NOMO-1 treated with dmso at 0.1 percent for 144 hours (cell line): ENCODE measurements around the gene EDC3.
"Not testable (repeated sequence)": the region's sequence is repeated elsewhere in the genome, so short reads cannot be mapped to it uniquely, and the experiment has no call there.

Source experiments
- DNase-seq: peaks from one replicate; lab custom pipeline; 2025; ENCODE audit not compliant: unreplicated experiment; lab: John Stamatoyannopoulos, UW

The EDC3 gene, protein sequence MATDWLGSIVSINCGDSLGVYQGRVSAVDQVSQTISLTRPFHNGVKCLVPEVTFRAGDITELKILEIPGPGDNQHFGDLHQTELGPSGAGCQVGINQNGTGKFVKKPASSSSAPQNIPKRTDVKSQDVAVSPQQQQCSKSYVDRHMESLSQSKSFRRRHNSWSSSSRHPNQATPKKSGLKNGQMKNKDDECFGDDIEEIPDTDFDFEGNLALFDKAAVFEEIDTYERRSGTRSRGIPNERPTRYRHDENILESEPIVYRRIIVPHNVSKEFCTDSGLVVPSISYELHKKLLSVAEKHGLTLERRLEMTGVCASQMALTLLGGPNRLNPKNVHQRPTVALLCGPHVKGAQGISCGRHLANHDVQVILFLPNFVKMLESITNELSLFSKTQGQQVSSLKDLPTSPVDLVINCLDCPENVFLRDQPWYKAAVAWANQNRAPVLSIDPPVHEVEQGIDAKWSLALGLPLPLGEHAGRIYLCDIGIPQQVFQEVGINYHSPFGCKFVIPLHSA

DNA sequence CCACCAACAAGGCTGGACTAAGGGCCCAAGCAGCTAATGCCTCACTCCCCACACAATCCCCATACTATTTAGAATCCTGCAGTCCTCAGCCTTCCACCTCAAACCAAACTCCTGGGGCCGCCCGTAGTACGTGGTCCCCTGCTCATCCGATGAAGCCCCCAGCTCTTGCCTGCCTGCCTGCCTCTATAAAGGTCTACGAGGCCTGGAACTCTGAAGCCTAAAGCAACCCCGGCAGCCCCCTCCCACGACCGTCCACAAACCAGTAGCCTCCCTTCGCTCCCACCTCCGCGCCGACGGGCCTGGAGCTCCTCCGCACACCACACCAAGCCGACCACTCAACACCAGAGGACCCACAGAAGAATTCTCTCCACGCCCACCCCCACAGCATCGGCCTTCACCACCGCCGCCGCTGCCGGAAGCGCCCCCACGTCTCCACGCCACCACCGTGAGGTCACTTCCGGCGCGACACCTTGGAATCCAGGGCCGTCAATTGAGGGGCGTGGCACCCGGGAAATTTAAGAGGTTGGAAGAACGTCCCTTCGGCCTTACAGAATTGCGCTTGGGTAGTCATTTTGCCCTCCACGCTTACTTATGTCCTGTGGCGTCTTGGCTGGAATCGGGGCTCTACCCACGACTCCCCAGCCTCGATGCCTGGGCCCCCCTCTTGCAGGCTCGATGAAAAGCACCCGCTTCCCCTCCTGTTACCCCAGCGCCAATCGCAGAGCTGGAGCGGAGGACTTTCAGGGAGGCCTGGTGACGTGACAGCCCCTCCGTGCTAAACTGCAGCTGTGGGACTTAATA is at the start of gene EDC3:
Gene EDC3, minus strand, starts transcription at position 428 of the 801 bp plus-strand sequence. CDS start 20,900 bp downstream, outside the sequence.
- DNase-seq, result peak; percentile 79

DNA sequence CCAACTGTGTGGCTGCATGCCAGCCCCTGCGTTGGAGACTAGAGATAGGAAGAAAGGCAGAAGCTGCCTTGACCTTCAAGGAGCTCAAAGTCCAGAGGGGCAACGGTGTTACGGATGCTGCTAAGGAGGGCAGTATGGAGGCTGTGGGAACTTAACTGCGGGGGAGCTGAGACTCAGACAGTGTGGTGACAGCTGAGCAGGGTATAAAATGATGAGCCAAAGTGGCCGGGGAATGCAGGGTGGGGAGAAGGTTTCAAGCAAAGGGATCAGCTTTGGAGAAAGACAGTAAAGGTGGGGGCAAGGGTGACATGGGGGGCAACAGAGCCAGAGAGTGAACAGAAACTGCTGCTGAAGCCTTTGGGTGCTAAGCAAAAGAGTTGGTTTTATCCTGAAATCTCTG is 46.6 kb upstream of the EDC3 start:
- no peak for DNase-seq

DNA sequence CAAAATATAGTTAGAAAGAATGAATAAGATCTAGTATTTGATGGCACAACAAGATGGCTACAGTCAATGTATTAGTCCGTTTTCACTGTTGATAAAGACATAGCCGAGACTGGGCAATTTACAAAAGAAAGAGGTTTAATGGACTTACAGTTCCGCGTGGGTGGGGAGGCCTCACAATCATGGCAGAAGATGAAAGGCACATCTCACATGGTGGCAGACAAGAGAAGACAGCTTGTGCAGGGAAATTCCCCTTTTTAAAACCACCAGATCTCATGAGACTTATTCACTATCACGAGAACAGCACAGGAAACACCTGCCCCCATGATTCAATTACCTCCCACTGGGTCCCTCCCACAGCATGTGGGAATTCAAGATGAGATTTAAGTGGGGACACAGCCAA is 42.4 kb upstream of the EDC3 start:
- DNase-seq, result not testable (repeated sequence)

DNA sequence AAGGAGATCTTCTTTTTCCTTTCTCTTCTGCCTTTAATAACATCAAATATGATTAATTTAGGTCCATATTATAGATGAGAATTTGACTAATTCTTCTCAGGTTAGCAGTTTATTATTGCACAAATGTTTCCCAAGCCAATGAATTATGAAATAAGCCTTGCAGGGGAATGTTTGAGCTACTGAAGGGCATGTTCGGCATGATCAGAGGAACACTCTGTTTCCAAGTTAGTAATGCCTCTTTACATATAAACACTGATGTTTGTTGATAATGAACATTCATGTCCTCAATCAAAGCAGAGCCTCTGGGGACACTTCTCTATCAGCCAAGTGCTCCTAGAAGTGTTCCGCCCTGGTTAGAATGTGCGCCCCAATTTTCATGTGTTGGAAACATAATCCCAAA is 39.5 kb upstream of the EDC3 start:
- DNase-seq, result no peak

DNA sequence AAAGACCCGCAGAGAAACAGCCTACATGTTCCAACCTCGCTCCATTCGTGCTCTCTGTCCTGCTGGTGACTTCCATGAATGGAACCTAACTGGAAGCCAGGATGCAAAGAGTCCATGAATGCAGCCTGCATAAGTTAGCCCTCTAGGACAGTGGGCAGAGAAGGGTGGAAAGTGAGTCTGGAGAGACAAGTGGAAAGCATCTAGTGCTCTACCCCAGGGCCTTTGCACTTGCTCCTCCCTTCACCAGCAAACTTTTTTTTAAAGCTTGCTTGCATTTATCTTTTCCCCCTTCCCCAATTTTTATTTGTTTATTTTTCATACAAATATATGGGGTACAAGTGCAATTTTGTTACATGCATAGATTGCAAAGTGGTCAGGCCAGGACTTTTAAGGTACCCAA is 37.4 kb upstream of the EDC3 start:
- DNase-seq, result no peak

DNA sequence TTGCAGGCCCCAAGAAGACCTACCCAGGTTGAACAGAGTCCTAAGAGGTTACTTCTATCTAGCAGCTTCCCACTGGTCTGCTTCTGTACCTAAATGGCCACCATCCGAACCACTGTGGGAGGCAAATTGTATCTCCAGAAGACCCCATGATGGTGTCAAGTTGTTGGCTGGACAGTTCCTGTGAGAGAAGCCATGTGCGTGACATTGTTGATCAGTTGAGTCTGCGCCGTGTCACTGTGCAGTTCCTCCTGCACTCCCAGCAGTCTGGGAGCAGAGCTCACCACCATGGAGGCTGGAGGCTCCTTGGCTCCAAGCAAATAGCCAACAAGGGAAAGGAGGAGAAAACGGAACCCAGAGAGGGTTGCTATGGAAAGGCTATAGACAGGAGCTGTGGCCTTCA is 37.0 kb upstream of the EDC3 start:
- DNase-seq, result no peak

DNA sequence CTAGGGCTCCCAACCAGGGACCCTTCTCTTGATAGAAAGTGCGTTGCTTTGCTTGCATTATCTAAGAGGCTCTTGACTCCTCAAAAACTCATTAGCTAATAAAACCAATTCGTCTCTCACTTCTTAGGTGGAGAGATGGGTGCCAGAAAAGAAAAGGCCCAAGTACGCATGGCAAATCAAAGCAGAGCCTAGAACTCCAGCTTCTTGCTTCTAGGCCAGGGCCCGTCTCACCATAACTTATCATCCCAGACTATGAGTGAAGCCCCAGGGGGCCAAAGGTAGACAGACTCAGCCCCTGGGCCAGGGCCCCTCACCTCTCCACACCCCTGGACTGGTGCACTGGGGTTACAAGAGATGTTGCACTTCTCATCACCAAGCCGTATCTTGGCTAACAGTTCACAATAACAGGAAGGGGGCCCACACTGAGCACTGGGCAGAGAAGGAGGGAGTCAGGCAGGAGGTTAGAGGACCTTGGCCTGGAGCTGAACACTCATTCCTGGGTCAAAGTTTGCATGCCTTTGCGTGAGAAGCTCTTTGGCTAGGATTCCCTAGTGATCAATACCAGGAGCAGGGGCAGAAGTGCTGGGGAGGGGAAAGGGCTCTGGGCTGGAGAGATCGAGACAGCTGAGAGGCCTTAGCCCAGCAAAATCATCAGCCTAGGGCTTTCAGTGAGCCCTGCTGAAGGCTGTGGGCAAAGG is 34.9 kb upstream of the EDC3 start:
- DNase-seq, result no peak

DNA sequence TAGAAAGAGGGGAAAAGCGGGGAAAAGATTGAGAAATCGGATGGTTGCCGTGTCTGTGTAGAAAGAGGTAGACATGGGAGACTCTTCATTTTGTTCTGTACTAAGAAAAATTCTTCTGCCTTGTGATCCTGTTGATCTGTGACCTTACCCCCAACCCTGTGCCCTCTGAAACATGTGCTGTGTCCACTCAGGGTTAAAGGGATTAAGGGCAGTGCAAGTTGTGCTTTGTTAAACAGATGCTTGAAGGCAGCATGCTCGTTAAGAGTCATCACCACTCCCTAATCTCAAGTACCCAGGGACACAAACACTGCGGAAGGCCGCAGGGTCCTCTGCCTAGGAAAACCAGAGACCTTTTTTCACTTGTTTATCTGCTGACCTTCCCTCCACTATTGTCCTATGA is 33.5 kb upstream of the EDC3 start:
- DNase-seq, result not testable (repeated sequence)

DNA sequence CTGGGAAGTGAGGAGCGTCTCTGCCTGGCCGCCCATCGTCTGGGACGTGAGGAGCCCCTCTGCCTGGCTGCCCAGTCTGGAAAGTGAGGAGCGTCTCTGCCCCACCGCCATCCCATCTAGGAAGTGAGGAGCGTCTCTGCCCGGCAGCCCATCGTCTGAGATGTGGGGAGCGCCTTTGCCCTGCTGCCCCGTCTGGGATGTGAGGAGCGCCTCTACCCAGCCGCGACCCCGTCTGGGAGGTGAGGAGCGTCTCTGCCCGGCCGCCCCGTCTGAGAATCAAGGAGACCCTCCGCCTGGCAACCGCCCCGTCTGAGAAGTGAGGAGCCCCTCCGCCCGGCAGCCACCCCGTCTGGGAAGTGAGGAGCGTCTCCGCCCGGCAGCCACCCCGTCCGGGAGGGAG is 32.9 kb upstream of the EDC3 start:
- not testable (repeated sequence) for DNase-seq

DNA sequence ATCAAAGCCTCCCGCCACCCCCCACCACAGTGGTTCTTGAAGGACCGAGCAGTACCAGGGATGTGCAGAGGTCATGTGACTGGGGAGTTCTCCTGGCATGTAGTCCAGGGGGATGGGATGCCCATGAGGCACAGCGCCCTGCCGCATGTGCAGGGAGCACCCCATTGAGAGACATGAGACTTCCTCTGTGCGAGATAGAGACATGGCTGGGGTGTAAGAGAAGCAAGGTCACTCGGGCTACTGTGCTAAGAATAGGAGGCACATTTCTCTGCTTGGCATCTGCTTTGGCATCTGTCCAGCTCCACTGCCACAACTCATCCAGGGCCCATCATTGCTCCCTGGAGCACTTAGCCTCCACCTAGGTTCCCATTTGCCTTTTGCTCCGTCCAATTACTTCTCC is 31.9 kb upstream of the EDC3 start:
- DNase-seq, result no peak

DNA sequence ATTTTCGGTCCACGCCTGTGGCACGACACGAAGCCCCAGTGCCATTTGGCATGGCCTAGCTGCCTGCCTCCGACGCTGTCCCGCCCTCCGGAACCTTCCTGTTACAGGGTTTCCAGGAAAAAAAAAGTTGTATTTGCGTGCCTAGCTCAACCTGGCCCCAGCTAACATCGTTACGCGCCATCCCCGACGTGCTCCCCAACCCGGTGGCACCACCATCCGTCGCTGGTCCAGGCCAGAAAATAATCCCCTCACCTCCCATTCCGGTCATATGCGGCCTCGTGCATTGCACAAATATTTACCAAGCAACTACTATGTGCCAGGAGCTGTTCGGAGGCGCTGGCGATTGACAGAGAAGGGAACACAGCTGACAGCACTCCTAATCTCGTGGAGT is 30.9 kb upstream of the EDC3 start:
- no peak for DNase-seq

DNA sequence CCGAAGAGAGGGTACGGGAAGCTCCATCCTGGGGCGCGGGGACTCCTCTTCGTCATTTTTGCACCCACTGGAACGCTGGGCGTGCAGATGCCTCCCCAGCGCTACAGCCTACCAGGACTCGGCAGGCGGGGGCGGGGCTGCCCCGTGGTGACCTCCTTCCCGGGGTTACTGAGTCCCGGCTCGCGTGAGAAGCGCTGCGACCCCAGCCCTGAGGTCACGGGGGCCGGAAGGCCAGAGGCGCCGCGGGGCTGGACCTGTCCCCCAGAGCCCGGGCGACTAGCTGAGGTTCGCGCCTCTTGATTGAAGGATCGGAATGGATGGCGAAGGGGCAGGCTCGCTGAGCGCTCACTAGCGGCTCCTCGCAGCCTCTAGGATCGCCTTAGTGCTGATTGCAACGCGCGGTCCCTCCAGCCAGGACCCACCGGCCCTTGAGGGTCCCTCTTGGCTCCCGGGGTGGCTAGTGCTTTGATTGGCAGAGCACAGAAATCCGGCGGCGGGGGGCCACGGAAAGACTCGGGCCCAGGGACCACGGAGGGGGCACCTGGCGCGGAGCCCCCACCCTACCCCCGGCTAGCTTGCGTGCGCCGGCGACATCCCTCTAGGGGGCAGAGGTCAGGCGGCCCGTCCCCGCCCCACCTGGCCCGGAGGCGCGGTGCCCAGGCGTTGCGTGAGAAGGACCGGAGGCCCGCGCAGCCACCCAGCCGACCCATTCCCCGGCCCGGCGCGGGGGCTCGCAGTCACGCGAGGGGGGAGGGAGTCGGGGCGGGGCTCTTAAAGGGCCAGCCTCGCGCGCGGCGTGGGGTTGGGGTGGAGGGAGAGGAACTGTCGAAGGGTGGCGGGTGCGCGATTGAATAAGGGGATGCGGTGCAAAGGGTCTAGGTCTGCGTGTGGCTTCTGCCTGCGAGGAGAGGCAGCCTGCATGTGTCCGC is 30.3 kb upstream of the EDC3 start:
- no peak for DNase-seq

DNA sequence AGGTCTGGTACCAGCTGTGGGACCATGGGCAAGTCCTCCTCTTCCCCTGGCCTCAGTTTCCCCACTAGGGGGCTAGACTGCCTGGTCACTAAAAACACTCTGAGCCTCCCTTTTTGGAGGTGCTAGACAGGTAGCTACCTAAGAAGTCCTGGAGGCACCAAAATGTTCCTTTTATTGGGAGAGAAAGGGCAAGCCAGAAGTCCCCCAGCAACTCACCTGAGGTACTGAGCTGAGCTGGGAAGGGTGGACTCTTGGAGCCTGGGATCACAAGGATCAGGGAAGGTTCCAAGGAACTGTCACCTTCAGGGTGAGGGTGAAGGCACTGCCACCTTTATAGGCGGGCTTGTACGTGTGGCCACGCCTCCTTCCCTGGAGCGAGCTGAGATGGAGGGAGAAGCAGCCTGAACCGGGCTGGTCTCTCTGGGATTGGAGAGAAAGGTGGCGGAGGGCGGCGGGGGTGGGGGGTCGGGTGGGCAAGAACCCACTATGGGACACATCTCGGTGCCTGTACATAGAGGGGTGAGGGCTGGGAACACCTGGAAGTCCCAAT is 29.5 kb upstream of the EDC3 start, which contains the start of gene CYP1A1:
Gene CYP1A1, minus strand, starts transcription at position 304 of the 550 bp plus-strand sequence. CDS start 2,431 bp downstream, outside the sequence.
- DNase-seq, result no peak

DNA sequence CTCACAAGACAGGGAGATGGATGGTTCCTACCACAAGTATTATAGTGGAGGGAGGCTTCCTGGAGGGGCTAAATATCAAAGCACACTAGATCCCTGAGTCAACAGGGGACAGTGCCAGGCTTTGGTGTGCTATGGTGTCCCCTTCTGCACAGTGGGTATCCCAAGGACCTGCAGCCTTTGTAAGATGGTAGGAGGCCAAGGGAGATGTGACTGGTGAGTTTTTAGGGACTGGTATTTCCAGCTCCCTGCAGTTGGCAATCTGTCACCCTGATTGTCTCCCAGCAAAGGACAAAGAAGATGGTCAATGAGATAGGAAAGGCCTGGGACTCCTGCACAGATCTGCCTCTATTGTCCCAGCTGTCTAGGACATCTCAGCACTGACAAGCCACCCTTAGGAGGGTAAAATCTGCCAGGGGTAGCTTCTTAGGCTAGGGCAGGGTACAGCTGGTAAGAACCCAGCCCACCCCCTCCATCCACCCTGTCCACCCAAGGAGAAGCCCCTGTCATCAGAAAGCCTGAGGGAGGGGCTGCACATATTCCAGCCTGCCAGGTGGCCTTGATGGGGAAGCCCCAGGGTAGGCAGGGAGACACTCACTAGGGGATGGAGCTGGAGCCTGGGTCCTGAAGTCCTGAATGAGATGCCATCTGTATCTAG is 28.9 kb upstream of the EDC3 start:
- DNase-seq, result no peak

DNA sequence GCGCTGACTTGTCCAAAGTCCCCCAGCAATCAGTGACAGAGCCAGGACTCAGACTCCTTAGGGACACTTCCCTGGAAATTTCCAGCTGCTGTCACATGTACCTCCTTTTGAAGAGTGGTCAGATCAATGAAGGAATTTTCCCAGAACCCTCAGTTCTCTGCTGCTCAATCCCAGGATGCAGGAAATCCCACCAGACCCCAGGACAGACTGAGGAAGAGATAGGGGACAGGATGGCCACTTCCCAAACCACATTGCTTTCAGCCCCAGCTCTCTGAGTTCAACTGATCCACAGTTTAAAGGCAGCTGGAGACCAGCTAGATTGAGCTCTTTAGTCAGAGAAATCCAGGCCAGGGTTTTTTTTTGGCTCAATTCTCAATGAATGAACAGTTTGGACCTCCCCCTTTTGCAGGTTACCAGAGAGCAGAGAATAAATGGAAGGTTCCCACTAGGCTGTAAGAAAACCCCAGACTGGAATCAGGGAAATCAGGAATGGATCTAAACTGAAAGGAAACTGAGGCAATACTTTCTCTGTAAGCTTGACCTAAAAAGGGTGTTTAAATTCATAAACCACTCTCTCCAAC is 28.0 kb upstream of the EDC3 start:
- peak; percentile 22 for DNase-seq

DNA sequence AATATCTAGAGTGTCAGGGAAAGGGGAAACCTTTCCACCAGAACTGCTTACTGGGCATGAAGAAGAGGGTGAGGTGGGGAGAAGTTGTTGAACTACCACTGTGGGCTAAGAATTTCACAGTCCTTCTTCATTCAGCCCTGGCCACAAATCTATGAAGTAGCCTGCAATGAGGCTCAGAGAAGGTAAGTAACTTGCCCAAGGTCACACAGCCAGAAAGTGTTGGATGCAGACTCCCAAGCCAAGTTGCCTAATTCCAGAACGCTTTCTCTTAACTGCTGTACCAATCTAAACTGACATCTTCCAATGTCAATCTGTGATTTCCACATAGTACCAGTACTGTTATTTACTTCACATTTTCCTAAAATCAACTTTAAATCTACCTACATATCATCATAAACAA is 27.4 kb upstream of the EDC3 start:
- DNase-seq, result no peak

DNA sequence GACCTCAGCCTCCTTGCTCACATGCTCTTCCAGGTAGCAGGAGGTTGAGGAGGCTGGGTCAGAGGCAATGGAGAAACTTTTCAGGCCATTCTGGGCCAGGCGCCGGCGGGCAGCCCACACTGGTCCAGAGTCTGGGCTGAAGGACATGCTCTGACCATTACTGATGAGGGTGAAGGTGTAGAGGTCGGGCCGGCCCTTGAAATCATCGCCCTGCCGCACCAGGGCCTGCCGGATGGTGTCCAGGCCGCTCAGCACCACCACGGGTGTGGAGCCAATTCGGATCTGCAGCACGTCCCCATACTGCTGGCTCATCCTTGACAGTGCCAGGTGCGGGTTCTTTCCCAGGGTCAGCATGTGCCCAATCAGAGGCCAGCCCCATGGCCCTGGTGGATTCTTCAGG is 26.8 kb upstream of the EDC3 start:
- no peak for DNase-seq

DNA sequence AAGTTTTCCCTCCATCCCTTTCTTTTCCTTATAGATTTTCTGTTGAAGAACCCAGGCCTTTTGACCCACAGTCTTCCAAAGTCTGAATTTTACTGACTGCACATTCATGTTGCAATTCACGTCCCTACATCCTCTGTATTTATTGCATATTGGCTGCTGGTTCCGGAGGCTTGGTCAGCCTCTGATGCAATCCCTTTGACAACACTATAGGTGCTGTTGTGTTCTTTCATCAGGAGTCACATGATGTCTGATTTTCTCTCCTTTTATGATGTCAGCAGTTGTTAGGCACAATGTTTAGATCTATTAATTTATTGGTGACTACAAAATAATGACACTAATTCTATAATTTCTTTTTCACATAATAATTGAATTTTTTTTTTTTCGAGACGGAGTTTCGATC is 20.8 kb upstream of the EDC3 start:
- peak; percentile 23 for DNase-seq

DNA sequence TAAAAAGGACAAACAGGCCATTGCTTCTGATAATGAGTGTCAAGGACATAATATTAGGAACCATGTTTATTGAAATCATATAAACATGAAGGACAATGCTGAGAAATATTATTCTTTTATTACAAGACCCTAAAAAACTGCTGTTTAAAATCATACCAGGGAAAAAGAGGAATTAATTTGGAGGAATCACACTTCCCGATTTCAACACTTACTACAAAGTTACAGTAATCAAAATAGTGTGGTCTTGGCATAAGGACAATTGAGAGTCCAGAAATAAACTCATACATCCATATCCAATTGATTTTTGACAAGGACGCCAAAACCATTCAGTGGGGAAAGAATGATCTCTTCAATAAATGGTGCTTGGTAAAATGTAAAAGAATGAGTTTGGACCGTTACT is 16.5 kb upstream of the EDC3 start:
- no peak for DNase-seq
